Osteoblast (primary cell): Measurements from ENCODE around the gene ALX4. TPM values are rescaled to one million over a fixed set of nuclear protein-coding genes. Genes with fewer than 3 reads are reported as not detected.

Experiments used
- DNase-seq: peaks from one replicate; pipeline ENCODE4 v3.0.0; 2011; ENCODE audit warnings: low spot score, mixed read lengths; ENCODE audit not compliant: insufficient read length; ENCODE audit errors: missing footprints
- H2AFZ ChIP-seq: 2 replicates; pipeline ENCODE4 v1.6.0; 2011; ENCODE audit warnings: mild to moderate bottlenecking, low read length
- H3K27ac ChIP-seq: 2 replicates; pipeline ENCODE4 v1.5.1; 2011; ENCODE audit warnings: mild to moderate bottlenecking, low read depth, low read length, moderate library complexity
- H3K27me3 ChIP-seq: 2 replicates; pipeline ENCODE4 v1.6.0; 2012; ENCODE audit warnings: mild to moderate bottlenecking, control low read depth, inconsistent platforms, low read length, moderate library complexity; ENCODE audit not compliant: insufficient read depth
- H3K36me3 ChIP-seq: 2 replicates; pipeline ENCODE4 v1.5.1; 2011; ENCODE audit warnings: mild to moderate bottlenecking, low read length, control low read depth, moderate library complexity; ENCODE audit not compliant: insufficient read depth
- H3K4me1 ChIP-seq: 2 replicates; pipeline ENCODE4 v1.5.1; 2011; ENCODE audit warnings: mild to moderate bottlenecking, low read length, control low read depth, moderate library complexity; ENCODE audit not compliant: insufficient read depth
- H3K4me2 ChIP-seq: 2 replicates; pipeline ENCODE4 v1.6.0; 2011; ENCODE audit warnings: mild to moderate bottlenecking, low read length; ENCODE audit not compliant: insufficient read depth
- H3K4me3 ChIP-seq: fragments of 200-600 bp; sonication (generic); 3 replicates; pipeline ENCODE4 v1.5.1; 2012; ENCODE audit warnings: mild to moderate bottlenecking, low read length, inconsistent platforms; ENCODE audit not compliant: insufficient read depth
- H3K79me2 ChIP-seq: 2 replicates; pipeline ENCODE4 v1.6.0; 2012; ENCODE audit warnings: mild to moderate bottlenecking, low read length, control low read depth, inconsistent platforms; ENCODE audit not compliant: insufficient read depth
- H3K9me3 ChIP-seq: 2 replicates; pipeline ENCODE4 v1.5.1; 2011; ENCODE audit warnings: low read depth, low read length, control low read depth
- H4K20me1 ChIP-seq: 2 replicates; pipeline ENCODE4 v1.6.0; 2012; ENCODE audit warnings: mild to moderate bottlenecking, low read length, control low read depth; ENCODE audit not compliant: insufficient read depth
- total RNA-seq: library from RNA; depleted of rRNA; stranded (reverse); fragments of >200 nt; gene quantifications from 2 replicates; pipeline ENCODE4 v1.2.3, GENCODE V29; 2012
- TF ChIP-seq, protein P1 (sequence below): IDR thresholded peaks from 2 replicates; pipeline ENCODE4 v1.5.1; 2011; ENCODE audit warnings: mild to moderate bottlenecking, low read depth, low read length, moderate library complexity; ENCODE audit errors: extremely low read depth

Gene ALX4
- total RNA-seq, 1 donor = under 0.01 TPM

DNA sequence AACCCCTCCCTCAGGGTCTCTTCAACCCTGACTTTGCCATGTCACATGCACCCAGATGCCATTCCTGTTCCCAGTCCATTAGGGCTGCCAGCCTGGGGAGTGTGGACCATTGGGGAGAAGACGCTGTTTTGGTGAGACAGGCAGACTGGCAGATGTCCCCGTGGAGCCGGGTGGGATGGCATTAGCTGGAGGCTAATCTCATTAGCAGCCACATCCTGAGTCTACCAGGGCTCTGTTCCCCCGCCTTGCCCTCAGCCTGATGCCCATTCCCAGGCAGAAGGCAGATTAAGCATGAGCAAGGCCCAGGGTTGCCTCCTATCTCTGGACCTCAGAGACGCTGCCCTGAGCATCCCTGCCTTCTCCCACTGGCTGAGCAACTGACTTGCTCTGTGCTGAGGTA lies 46.4 kb upstream of the ALX4 start:
- Histone ChIP-seq H3K9me3 (no peaks in the 10 kb centered on the region), H3K79me2 (no peaks in the 10 kb centered on the region), H2AFZ (no peak overlapping the region), H4K20me1 (no peaks in the 10 kb centered on the region), H3K27ac (no peak overlapping the region), H3K4me1 (no peaks in the 10 kb centered on the region), H3K4me3 (no peak overlapping the region), H3K27me3 (peaks cover 19% of the 10 kb centered on the region), H3K4me2 (no peak overlapping the region), H3K36me3 (no peaks in the 10 kb centered on the region)
- TF ChIP-seq, protein P1, sequence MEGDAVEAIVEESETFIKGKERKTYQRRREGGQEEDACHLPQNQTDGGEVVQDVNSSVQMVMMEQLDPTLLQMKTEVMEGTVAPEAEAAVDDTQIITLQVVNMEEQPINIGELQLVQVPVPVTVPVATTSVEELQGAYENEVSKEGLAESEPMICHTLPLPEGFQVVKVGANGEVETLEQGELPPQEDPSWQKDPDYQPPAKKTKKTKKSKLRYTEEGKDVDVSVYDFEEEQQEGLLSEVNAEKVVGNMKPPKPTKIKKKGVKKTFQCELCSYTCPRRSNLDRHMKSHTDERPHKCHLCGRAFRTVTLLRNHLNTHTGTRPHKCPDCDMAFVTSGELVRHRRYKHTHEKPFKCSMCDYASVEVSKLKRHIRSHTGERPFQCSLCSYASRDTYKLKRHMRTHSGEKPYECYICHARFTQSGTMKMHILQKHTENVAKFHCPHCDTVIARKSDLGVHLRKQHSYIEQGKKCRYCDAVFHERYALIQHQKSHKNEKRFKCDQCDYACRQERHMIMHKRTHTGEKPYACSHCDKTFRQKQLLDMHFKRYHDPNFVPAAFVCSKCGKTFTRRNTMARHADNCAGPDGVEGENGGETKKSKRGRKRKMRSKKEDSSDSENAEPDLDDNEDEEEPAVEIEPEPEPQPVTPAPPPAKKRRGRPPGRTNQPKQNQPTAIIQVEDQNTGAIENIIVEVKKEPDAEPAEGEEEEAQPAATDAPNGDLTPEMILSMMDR = no peak
- DNase-seq = no peak

DNA sequence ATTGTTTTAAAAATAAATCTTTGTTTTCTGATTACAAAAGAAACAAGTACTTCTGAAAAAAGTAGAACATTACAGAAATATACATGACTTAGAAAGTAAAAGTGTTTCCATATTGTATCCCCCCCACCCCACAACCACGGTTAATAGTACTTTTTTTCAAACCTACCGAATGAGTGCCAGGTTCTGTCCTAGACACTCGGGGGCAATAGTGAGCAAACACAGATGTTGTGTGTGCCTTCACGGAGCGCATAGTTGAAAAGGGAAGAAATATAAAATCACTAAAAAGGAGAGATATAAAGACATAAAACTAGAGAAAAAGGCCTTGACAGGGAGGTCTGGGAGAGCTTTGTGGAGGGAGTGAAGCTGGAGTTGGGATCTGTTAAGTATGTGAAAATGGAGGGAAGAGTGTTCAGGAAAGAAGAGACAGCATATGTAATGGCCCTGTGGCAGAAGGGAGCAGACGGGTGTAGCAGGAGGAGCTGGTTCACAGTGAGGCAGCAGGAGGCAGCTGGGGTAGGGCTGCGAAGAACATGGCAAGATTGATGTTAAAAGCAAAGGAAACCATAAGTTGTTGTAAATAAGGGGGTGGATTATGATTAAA lies 42.1 kb upstream of the ALX4 start:
- H3K4me2 ChIP-seq = no peak overlapping the region
- no peak overlapping the region for H3K4me3 ChIP-seq
- no peaks in the 10 kb centered on the region for H4K20me1 ChIP-seq
- H3K79me2 ChIP-seq = no peaks in the 10 kb centered on the region
- no peak for DNase-seq
- no peaks in the 10 kb centered on the region for H3K4me1 ChIP-seq
- no peak overlapping the region for H2AFZ ChIP-seq
- no peaks in the 10 kb centered on the region for H3K9me3 ChIP-seq
- peaks cover 15% of the 10 kb centered on the region for H3K27me3 ChIP-seq
- H3K36me3 ChIP-seq = no peaks in the 10 kb centered on the region
- no peak overlapping the region for H3K27ac ChIP-seq
- TF ChIP-seq, protein P1 = peak; percentile 18

DNA sequence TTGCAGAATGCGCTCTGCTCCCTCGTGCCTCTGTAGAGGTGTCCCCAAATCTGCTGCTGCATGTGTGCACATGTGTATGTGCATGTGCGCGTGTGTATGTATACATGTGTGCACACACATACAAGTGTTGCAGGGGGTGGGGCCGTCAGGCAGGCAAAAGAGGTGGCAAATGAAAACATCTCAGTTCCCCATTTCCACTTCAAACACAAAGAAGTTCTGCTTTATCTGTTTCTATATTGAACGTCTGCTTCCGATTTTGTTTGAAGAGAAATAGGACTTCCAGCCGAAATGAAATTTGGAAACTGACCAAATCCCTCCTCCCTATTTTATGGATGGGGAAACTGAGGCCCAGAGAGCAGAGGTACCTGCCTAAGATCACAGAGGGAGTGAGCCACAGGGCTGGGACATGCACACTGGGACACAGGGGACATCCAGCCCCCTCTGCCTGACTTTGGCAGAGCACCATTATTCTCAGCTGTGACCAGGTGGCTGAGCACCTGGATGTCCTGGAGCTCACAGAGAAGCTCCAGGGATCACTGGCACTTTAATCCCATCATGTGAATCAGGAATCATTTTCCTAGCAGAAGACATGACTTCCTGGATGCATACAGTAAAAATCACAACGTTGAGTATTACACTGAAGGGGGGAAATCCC lies 41.2 kb upstream of the ALX4 start:
- Histone ChIP-seq H3K4me2 (no peak overlapping the region), H3K36me3 (no peaks in the 10 kb centered on the region), H3K4me1 (no peaks in the 10 kb centered on the region), H3K79me2 (no peaks in the 10 kb centered on the region), H3K4me3 (no peak overlapping the region), H2AFZ (no peak overlapping the region), H3K9me3 (no peaks in the 10 kb centered on the region), H4K20me1 (no peaks in the 10 kb centered on the region), H3K27me3 (peaks cover 18% of the 10 kb centered on the region), H3K27ac (no peak overlapping the region)
- TF ChIP-seq, protein P1 = no peak
- DNase-seq = no peak

DNA sequence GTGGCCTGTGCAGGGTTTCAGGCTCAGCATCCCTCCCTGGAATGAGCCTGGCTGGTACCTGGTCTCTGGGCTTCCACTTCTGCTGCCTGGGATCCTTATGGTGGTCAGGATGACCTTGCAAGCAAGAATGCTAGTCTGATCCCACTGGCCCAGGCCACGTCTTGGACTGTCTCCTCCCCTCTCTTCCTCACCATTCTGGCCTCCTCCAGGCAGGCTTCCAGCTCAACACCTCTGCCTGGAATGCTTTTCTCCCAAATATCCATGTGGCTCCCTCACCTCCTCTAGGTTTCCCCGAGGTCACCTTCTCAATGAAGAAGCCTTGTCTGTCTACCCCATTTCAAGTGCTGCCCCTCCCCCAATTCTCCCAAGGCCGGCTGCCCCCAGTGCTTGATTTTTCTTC lies 39.4 kb upstream of the ALX4 start:
- no peak overlapping the region for H3K4me2 ChIP-seq
- DNase-seq = no peak
- TF ChIP-seq, protein P1 = no peak
- H3K27me3 ChIP-seq = peaks cover 30% of the 10 kb centered on the region
- no peak overlapping the region for H2AFZ ChIP-seq
- no peaks in the 10 kb centered on the region for H3K36me3 ChIP-seq
- no peaks in the 10 kb centered on the region for H3K4me1 ChIP-seq
- H3K79me2 ChIP-seq = no peaks in the 10 kb centered on the region
- no peak overlapping the region for H3K4me3 ChIP-seq
- no peak overlapping the region for H3K27ac ChIP-seq
- no peaks in the 10 kb centered on the region for H3K9me3 ChIP-seq
- H4K20me1 ChIP-seq = no peaks in the 10 kb centered on the region
